HG03571 (cell line): ENCODE data around the gene TIMM8A.
"Not testable (repeated sequence)": the region's sequence is repeated elsewhere in the genome, so short reads cannot be mapped to it uniquely, and the experiment has no call there.

Source experiments
- ATAC-seq: cut with Tn5 transposase; IDR thresholded peaks from one replicate; pipeline ENCODE4 v1.9.1; 2021; ENCODE audit not compliant: unreplicated experiment

Gene TIMM8A

GRCh38 chrX:101360390-101360789, 11.8 kb upstream of the TIMM8A start:
- ATAC-seq: no peak

- ATAC-seq: no peak
Observed at GRCh38 chrX:101359966-101360365, 11.4 kb upstream of the TIMM8A start.

DNA sequence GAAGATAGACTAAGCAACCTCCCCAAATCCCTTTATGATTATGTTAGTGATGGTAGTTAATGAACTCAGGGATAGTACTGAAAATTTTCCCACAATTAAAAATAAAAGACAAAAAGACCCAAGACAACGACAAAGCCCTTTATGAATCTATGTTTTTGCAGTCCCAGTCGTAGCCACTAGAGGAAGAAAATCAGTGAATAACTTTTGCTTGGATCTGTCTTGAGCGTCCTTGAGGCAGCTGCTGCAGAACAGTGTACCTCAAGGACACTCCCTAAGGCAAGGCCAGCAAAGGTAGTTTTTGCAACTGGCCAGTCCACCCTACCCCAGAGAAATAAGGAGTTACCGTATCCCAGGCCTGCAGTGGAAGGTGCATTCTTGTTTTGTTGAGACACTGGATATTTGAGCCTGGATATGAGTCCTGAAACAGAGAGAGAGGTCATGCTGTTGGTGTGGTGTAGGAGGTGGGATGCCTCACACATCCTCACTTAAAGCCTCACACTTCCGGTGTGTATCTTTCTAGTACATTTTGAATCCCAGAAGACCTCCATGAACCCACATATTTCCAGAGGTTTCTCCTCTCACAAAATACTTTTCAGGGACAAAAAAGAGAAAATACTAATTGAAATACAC, 8.7 kb upstream of the TIMM8A start:
- no peak for ATAC-seq

DNA sequence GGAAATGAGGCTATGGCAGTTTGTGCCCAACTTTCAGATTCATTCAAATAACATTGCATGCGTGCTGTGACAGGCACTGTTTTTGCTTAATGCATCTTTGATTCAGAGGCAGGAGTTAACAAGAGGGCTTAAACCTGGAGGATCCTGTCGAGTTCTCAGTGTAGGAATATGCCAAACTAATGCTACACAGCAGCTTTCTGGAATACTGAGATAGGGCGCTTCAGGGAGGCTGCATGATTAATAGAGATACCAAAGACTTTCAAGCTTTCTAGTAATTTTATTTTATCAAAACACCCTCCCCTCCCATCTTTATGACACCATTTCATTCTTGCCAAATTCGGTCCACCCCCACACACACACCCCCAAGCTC, 636 bp upstream of the TIMM8A start:
- no peak for ATAC-seq

DNA sequence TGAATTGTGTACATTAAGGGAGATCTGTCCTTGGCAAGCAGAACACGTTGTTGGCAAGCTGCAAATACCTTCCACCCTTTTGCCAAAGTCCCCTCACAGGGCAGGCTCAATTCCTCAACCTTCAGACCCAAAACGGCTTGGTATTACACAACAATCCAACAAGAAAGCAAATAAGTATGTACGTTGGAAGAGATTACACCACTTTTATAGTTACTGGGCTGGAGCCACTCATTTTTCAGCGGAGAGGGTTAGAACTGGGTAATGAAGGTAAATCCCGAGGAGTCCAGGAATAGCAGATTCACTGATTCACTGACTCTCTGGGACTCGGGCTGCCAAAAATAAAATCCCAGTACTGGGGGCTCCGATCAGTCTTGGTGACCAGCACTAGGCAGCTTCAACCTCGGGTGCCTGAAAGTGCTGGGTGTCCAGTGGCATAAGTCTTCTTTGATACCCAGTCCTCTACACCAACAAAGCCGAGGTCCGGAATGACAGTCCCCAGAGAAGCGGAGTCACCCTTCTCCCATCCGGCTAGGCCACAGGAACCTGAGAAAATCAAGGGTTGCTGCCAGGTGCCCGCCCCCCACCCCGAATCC, 587 bp downstream of the TIMM8A start:
- ATAC-seq: no peak

DNA sequence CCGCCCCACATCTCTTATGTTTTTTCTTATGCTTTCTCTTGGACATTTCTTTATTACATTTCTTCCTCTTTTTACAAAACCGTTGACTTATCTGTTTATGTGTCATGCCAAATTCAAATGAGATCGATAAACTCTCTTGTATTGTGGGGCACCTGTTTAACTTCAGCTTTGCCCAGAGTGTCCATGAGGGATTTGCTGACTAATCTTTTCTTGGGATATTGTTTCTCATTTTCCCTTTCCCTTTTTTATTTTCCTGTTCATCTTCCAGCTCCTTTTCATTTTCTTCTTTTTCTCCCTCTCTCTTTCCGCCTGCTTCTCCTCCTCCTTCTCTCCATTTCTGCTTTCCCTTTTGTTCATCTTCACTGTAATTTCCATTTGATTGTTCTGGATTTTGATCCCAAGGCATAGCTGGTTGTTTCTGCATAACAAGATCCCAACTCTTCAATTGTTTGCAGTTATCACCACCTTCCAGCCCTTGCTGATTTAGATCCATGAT, 10.7 kb downstream of the TIMM8A start:
- ATAC-seq: no peak

DNA sequence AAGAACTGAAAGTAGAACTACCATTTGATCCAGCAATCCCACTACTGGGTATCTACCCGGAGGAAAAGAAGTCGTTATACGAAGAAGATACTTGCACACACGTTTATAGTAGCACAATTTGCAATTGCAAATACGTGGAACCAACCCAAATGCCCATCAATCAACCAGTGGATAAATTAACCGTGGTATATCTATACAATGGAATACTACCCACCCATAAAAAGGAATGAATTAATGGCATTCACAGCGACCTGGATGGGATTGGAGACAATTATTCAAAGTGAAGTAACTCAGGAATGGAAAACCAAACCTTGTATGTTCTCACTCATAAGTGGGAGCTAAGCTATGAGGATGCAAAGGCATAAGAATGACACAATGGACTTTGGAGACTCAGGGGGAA, 14.2 kb downstream of the TIMM8A start:
- ATAC-seq: not testable (repeated sequence)

- ATAC-seq: not testable (repeated sequence)
Observed at GRCh38 chrX:101326600-101326999, 21.9 kb downstream of the TIMM8A start.

DNA sequence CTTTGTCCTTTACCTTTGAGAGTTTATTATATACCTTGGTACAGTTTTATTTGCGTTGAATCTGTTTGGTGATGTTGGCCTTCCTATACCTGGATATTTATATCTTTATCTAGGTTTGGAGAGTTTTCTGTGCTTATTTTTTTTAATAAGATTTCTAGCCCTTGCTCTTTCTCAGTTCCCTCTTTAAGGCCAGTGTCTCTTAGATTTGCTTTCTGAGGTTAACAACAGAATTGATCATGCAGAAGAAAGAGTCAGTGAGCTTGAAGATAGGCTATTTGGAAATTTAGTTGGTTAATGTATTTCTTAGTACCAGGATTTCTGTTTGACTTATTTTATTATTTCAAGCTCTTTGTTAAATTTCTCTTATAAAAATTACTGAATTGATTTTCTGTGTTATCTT, 44.8 kb downstream of the TIMM8A start:
- ATAC-seq: no peak
